K562 (cell line): ENCODE measurements around the gene SLC28A1. TPM values are rescaled to one million over a fixed set of nuclear protein-coding genes. Genes with fewer than 3 reads are reported as not detected.

ENCODE experiments used
- CC2D1A ChIP-seq: fragments of 450-650 bp; IDR thresholded peaks from 2 replicates; pipeline ENCODE4 v1.6.1; 2017; ENCODE audit warnings: mild to moderate bottlenecking
- CHCHD3 ChIP-seq: fragments of 250-450 bp; sonication (Bioruptor Pico); IDR thresholded peaks from 2 replicates; pipeline ENCODE4 v2.1.2; 2022; ENCODE audit warnings: mild to moderate bottlenecking
- EGR1 ChIP-seq: fragments of 450-650 bp; conservative IDR thresholded peaks from 2 replicates; pipeline ENCODE4 v1.6.1; 2017; ENCODE audit warnings: mild to moderate bottlenecking
- ETV1 ChIP-seq: fragments of 450-650 bp; conservative IDR thresholded peaks from 2 replicates; pipeline ENCODE4 v1.6.1; 2016; ENCODE audit warnings: missing genetic modification characterization, control low read depth, low read depth, missing compliant biosample characterization
- FIP1L1 ChIP-seq: fragments of 200-400 bp; formaldehyde crosslinking; IDR thresholded peaks from 2 replicates; pipeline ENCODE4 v1.6.1; 2018; ENCODE audit warnings: mild to moderate bottlenecking, low read depth, low read length; ENCODE audit not compliant: poor library complexity, severe bottlenecking
- FOXK2 ChIP-seq, 2 experiments: fragments of 450-650 bp; IDR thresholded peaks in 1 of 2; conservative IDR thresholded peaks in 1 of 2; 2 replicates each; pipeline ENCODE4 v1.6.1; 2016; ENCODE audit warnings: low read depth in 2 of 2, mild to moderate bottlenecking in 1 of 2
- GTF2A2 ChIP-seq: IDR thresholded peaks from 2 replicates; pipeline ENCODE4 v1.6.1; 2016; ENCODE audit warnings: mild to moderate bottlenecking, missing genetic modification characterization, missing compliant biosample characterization
- HNRNPUL1 ChIP-seq: fragments of 200-400 bp; formaldehyde crosslinking; IDR thresholded peaks from 2 replicates; pipeline ENCODE4 v1.6.1; 2017; ENCODE audit warnings: low read length
- LARP7 ChIP-seq: fragments of 450-650 bp; IDR thresholded peaks from 2 replicates; pipeline ENCODE4 v1.6.1; 2016
- MNT ChIP-seq, 2 experiments: fragments of 450-650 bp; conservative IDR thresholded peaks; 2 replicates each; pipeline ENCODE4 v1.6.1; 2017; ENCODE audit warnings: mild to moderate bottlenecking in 2 of 2, moderate library complexity in 2 of 2
- MYC ChIP-seq, 2 experiments: fragments of 250-450 bp in 1 of 2; sonication (Bioruptor Pico) in 1 of 2; IDR thresholded peaks; 2 replicates each; pipeline versions ENCODE4 v1.5.1 to v1.6.1; 2012 to 2021; ENCODE audit warnings: low read depth in 2 of 2, borderline replicate concordance in 1 of 2, improper control_type of control experiment in 1 of 2, low read length in 1 of 2, mild to moderate bottlenecking in 1 of 2, moderate library complexity in 1 of 2
- PHF8 ChIP-seq: fragments of 200-600 bp; sonication (generic); IDR thresholded peaks from 2 replicates; pipeline ENCODE4 v1.6.1; 2012; ENCODE audit warnings: mixed run types, mild to moderate bottlenecking, inconsistent platforms, low read length, moderate library complexity, borderline replicate concordance
- PKNOX1 ChIP-seq: fragments of 450-650 bp; IDR thresholded peaks from 2 replicates; pipeline ENCODE4 v1.6.1; 2016
- RBFOX2 ChIP-seq: fragments of 200-400 bp; formaldehyde crosslinking; IDR thresholded peaks from 2 replicates; pipeline ENCODE4 v1.6.1; 2017; ENCODE audit warnings: low read depth, mild to moderate bottlenecking, low read length, moderate library complexity
- SMAD4 ChIP-seq: fragments of 250-450 bp; sonication (Bioruptor Pico); conservative IDR thresholded peaks from 2 replicates; pipeline ENCODE4 v1.8.0; 2021; ENCODE audit warnings: inconsistent platforms, mild to moderate bottlenecking, moderate library complexity
- SRSF3 ChIP-seq: fragments of 200-400 bp; formaldehyde crosslinking; IDR thresholded peaks from 2 replicates; pipeline ENCODE4 v1.6.1; 2016; ENCODE audit warnings: mild to moderate bottlenecking, low read length, moderate library complexity; ENCODE audit not compliant: insufficient read depth
- STAT5B ChIP-seq: fragments of 250-450 bp; sonication (Bioruptor Pico); IDR thresholded peaks from 2 replicates; pipeline ENCODE4 v1.8.0; 2021; ENCODE audit warnings: mild to moderate bottlenecking, inconsistent platforms
- TAF7 ChIP-seq: fragments of 450-650 bp; IDR thresholded peaks from 2 replicates; pipeline ENCODE4 v1.6.1; 2016; ENCODE audit warnings: missing genetic modification characterization, missing compliant biosample characterization
- THAP12 ChIP-seq: fragments of 250-450 bp; sonication (Bioruptor Pico); IDR thresholded peaks from 2 replicates; pipeline ENCODE4 v1.9.0; 2021; ENCODE audit warnings: mild to moderate bottlenecking, inconsistent platforms
- TOE1 ChIP-seq, 2 experiments: fragments of 450-650 bp in 1 of 2; sonication (generic) in 1 of 2; formaldehyde crosslinking in 1 of 2; IDR thresholded peaks; 2 replicates each; pipeline versions ENCODE4 v1.7.1 to v1.8.0; 2016 to 2022; ENCODE audit warnings: borderline replicate concordance in 2 of 2, mild to moderate bottlenecking in 2 of 2, antibody characterized with exemption in 1 of 2, inconsistent platforms in 1 of 2, low read depth in 1 of 2, missing genetic modification reagents in 1 of 2, moderate library complexity in 1 of 2
- WHSC1 ChIP-seq: IDR thresholded peaks from one replicate; pipeline ENCODE4 v1.6.1; 2012; ENCODE audit warnings: low read length, control low read depth, inconsistent platforms
- ZNF668 ChIP-seq: fragments of 250-450 bp; sonication (Bioruptor Pico); IDR thresholded peaks from 2 replicates; pipeline ENCODE4 v1.8.0; 2022; ENCODE audit warnings: mild to moderate bottlenecking, inconsistent platforms
- polyA plus RNA-seq, 8 experiments: library from polyadenylated mRNA; depleted of rRNA in 4 of 8; stranded (reverse) in 5 of 8; unstranded in 3 of 8; fragments of >200 nt; fragmentation: Nextera tagmentation in 2 of 8; fragmentation: Illumina TruSeq in 1 of 8; extraction: Ambion mirVana in 2 of 8; extraction: Trizol in 1 of 8; gene quantifications; 2 replicates each; pipeline versions ENCODE4 v1.2.1 to v1.2.3, GENCODE V29; 2011 to 2014; ENCODE audit warnings: inconsistent platforms in 1 of 8, missing spikeins in 1 of 8
- total RNA-seq, 7 experiments: library from RNA; depleted of rRNA in 6 of 7; stranded (reverse); fragments of >200 nt in 6 of 7; fragmentation: Illumina TruSeq in 2 of 7; extraction: Trizol in 2 of 7; gene quantifications; 2 replicates each; pipeline versions ENCODE4 v1.2.1 to v1.2.3, GENCODE V29; 2011 to 2021; ENCODE audit warnings: low replicate concordance in 1 of 7

Gene SLC28A1
- total and polyA plus RNA-seq, 9 of the 15 experiments (the other 6 are each of a cell fraction or from before 2014, with no cell fraction given): 0.04 TPM; not detected in 8

DNA sequence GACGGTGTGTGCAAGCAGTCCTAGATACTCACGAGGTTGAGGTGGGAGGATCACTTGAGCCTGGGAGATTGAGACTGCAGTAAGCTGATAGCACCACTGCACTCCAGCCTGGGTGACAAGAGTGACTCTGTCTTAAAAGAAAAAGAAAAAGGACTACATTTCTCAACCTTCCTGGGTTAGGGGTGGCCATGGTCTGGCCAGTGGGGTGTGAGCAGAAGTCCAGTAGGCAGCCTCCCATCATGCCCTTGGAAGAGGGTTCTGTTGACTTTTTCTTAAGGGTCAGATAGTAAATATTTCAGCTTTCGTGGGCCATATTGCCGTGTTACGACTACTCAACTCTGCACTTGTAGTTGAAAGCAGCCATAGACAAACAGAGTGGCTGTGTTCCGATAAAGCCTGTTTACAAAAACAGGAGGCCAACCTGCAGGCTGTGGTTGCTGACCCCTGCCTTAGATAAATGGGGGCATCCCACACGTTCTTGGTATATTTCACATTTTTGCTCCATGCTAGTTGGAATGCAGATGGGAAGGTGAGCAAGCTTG is 66.2 kb downstream of the SLC28A1 start (continued):
- TF ChIP-seq SMAD4: peak; percentile 47; the same call in 1 of the 2 replicates
- TF ChIP-seq FOXK2 (conservative IDR thresholded peaks at IDR 0.05 in 1 of 2, IDR thresholded peaks at IDR 0.05 in 1 of 2; ENCODE audit: low read depth in 2 of 2): no peak
- peak; percentile 50; the same call in 1 of the 2 replicates for TF ChIP-seq PKNOX1
- TF ChIP-seq HNRNPUL1: no peak
- peak; percentile 35; the same call in 1 of the 2 replicates for TF ChIP-seq PHF8
- no peak for TF ChIP-seq GTF2A2 (tag)
- TF ChIP-seq FIP1L1: no peak
- TF ChIP-seq THAP12: no peak
- TF ChIP-seq WHSC1: no peak
- no peak for TF ChIP-seq SRSF3
- no peak for TF ChIP-seq CHCHD3 (CRISPR knock-in tag)
- TF ChIP-seq MNT (conservative IDR thresholded peaks at IDR 0.05): peak; percentile 31 to 58; a peak in 3 of 4 replicates
- no peak for TF ChIP-seq LARP7
- TF ChIP-seq TAF7 (tag): no peak
- TF ChIP-seq EGR1: peak; percentile 51
- peak; percentile 73 for TF ChIP-seq MYC (IDR thresholded peaks at IDR 0.05; ENCODE audit: low read depth, low read length)
- no peak for TF ChIP-seq MYC (CRISPR knock-in tag; IDR thresholded peaks at IDR 0.05; ENCODE audit: borderline replicate concordance, low read depth)
- no peak for TF ChIP-seq ETV1 (tag)
- TF ChIP-seq RBFOX2: peak; percentile 56
- TF ChIP-seq CC2D1A: peak; percentile 52; the same call in 1 of the 2 replicates
- peak; percentile 64; the same call in 1 of the 2 replicates for TF ChIP-seq TOE1 (IDR thresholded peaks at IDR 0.05; ENCODE audit: borderline replicate concordance)
- TF ChIP-seq TOE1 (CRISPR knock-in tag; IDR thresholded peaks at IDR 0.05; ENCODE audit: borderline replicate concordance, low read depth): no peak
- no peak for TF ChIP-seq ZNF668 (CRISPR knock-in tag)
- TF ChIP-seq STAT5B (CRISPR knock-in tag): no peak
